PC-9 (cell line): ENCODE measurements around the gene MMP24OS.

Experiments used
- EZH2 ChIP-seq: fragments of 200-600 bp; sonication (generic); IDR thresholded peaks from 2 replicates; pipeline ENCODE4 v1.8.0; 2017; ENCODE audit warnings: antibody characterized with exemption, low read depth
- TF ChIP-seq, protein P1 (sequence below): fragments of 200-600 bp; sonication (generic); conservative IDR thresholded peaks from 2 replicates; pipeline ENCODE4 v1.6.1; 2017; ENCODE audit warnings: mixed run types, antibody characterized with exemption, mild to moderate bottlenecking, moderate library complexity

DNA sequence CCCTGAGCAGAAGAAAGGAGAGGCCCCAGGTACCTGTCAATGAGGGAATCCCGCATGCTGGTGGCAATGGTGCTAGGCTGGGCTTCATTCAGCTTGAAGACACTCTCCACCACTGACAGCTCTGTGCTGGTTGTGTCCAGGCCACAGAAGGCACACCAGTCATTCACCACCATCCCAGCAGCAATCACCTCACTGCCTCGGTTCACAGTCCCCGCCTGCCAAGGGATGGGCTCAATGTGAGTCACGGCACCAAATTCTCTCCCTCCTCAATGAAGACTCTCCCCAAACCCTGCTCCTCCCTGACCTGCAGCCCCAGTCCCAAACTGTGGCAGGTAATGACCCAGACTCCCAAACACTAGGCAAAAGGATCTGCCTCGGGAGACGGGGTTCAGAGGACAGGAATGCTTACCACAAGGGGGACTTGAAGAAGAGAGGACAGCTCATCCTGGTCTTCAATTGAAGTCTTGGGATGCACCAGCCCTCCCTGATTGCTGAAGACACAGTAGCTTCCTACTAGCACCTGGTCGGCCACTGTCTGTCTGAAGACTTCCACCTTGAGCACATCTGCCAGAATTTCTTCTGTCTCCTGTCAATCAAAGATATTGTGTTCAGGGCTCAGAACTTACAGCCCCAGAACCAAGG is 1.7 kb upstream of the MMP24OS start:
- TF ChIP-seq, protein P1, sequence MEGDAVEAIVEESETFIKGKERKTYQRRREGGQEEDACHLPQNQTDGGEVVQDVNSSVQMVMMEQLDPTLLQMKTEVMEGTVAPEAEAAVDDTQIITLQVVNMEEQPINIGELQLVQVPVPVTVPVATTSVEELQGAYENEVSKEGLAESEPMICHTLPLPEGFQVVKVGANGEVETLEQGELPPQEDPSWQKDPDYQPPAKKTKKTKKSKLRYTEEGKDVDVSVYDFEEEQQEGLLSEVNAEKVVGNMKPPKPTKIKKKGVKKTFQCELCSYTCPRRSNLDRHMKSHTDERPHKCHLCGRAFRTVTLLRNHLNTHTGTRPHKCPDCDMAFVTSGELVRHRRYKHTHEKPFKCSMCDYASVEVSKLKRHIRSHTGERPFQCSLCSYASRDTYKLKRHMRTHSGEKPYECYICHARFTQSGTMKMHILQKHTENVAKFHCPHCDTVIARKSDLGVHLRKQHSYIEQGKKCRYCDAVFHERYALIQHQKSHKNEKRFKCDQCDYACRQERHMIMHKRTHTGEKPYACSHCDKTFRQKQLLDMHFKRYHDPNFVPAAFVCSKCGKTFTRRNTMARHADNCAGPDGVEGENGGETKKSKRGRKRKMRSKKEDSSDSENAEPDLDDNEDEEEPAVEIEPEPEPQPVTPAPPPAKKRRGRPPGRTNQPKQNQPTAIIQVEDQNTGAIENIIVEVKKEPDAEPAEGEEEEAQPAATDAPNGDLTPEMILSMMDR = no peak
- no peak for TF ChIP-seq EZH2
